Effector memory CD4-positive, alpha-beta T cell (primary cell): Measurements from ENCODE around the gene BTBD10.
"Not testable (repeated sequence)": the region's sequence is repeated elsewhere in the genome, so short reads cannot be mapped to it uniquely, and the experiment has no call there.

Experiments
- DNase-seq, 3 donors: peaks; one replicate each; pipeline ENCODE4 v3.0.0-alpha.2; 2020
- H3K27ac ChIP-seq: 2 replicates; pipeline ENCODE4 v1.7.0; 2013; ENCODE audit warnings: mild to moderate bottlenecking, low read length, moderate library complexity; ENCODE audit not compliant: insufficient read depth, poor library complexity, severe bottlenecking
- H3K27me3 ChIP-seq: replicated peaks from 2 replicates; pipeline ENCODE4 v1.7.0; 2013; ENCODE audit warnings: mild to moderate bottlenecking, low read length; ENCODE audit not compliant: insufficient read depth, control insufficient read depth, poor library complexity, severe bottlenecking
- H3K36me3 ChIP-seq: 2 replicates; pipeline ENCODE4 v1.7.0; 2013; ENCODE audit warnings: mild to moderate bottlenecking, low read length, moderate library complexity; ENCODE audit not compliant: control insufficient read depth, insufficient read depth
- H3K4me1 ChIP-seq: 2 replicates; pipeline ENCODE4 v1.7.0; 2013; ENCODE audit warnings: low read length, mild to moderate bottlenecking; ENCODE audit not compliant: control insufficient read depth, insufficient read depth, poor library complexity, severe bottlenecking
- H3K4me3 ChIP-seq: 2 replicates; pipeline ENCODE4 v1.7.0; 2013; ENCODE audit warnings: low read length, low read depth, mild to moderate bottlenecking; ENCODE audit not compliant: insufficient read depth, poor library complexity, severe bottlenecking
- H3K9me3 ChIP-seq: 2 replicates; pipeline ENCODE4 v1.7.0; 2013; ENCODE audit warnings: mild to moderate bottlenecking, low read length, moderate library complexity; ENCODE audit not compliant: control insufficient read depth

Gene BTBD10

DNA sequence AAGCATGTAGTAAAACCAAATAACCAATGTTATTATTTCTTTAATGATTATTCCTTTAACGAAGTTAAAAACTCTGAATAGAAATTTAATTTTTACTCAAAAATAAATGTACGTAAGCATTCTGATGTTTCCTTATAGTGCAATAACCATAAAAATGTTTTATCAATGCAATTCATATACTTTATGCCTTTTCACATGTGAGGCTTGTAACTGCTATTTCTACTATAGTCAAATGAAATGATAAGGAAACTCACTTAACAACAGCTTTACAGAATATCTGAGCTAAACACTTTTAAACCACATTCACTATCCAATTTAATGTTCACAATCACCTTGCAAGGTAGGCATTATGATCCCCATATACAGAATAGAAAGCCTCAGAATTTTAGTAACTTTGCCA lies 17.4 kb downstream of the BTBD10 start:
- H3K36me3 ChIP-seq: no peaks in the 10 kb centered on the region
- H3K4me1 ChIP-seq: no peaks in the 10 kb centered on the region
- no peak for DNase-seq
- no peaks in the 10 kb centered on the region for H3K27me3 ChIP-seq
- H3K9me3 ChIP-seq: no peaks in the 10 kb centered on the region
- H3K4me3 ChIP-seq: no peak overlapping the region
- H3K27ac ChIP-seq: no peak overlapping the region

- H3K36me3 ChIP-seq: no peaks in the 10 kb centered on the region
- no peaks in the 10 kb centered on the region for H3K4me1 ChIP-seq
- no peak overlapping the region for H3K27ac ChIP-seq
- no peak for DNase-seq
- no peaks in the 10 kb centered on the region for H3K9me3 ChIP-seq
- H3K4me3 ChIP-seq: no peak overlapping the region
- H3K27me3 ChIP-seq: no peaks in the 10 kb centered on the region
These were observed 22.7 kb downstream of the BTBD10 start for GRCh38 chr11:13440100-13440855.

- no peak for DNase-seq
- H3K9me3 ChIP-seq: no peaks in the 10 kb centered on the region
- no peaks in the 10 kb centered on the region for H3K27me3 ChIP-seq
- H3K36me3 ChIP-seq: no peaks in the 10 kb centered on the region
- H3K4me3 ChIP-seq: no peak overlapping the region
- no peak overlapping the region for H3K27ac ChIP-seq
- no peaks in the 10 kb centered on the region for H3K4me1 ChIP-seq
These were observed 24.7 kb downstream of the BTBD10 start for GRCh38 chr11:13438291-13438690.

DNA sequence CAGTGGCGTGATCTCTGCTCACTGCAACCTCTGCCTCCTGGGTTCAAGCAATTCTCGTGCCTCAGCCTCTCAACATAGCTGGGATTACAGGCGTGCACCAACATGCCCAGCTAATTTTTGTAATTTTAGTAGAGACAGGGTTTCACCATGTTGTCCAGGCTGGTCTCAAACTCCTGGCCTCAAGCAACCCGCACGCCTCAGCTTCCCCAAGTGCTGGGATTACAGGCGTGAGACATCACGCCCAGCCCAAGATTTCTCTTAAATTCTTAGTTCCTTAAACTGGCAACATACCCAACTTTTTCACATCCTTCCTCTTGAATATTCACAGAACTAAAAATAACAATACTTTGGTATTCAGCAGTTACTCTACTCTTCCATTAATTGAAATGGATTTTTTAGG lies 26.2 kb downstream of the BTBD10 start:
- not testable (repeated sequence) for H3K4me1 ChIP-seq, DNase-seq, H3K36me3 ChIP-seq, H3K27me3 ChIP-seq, H3K9me3 ChIP-seq, H3K27ac ChIP-seq, H3K4me3 ChIP-seq

DNA sequence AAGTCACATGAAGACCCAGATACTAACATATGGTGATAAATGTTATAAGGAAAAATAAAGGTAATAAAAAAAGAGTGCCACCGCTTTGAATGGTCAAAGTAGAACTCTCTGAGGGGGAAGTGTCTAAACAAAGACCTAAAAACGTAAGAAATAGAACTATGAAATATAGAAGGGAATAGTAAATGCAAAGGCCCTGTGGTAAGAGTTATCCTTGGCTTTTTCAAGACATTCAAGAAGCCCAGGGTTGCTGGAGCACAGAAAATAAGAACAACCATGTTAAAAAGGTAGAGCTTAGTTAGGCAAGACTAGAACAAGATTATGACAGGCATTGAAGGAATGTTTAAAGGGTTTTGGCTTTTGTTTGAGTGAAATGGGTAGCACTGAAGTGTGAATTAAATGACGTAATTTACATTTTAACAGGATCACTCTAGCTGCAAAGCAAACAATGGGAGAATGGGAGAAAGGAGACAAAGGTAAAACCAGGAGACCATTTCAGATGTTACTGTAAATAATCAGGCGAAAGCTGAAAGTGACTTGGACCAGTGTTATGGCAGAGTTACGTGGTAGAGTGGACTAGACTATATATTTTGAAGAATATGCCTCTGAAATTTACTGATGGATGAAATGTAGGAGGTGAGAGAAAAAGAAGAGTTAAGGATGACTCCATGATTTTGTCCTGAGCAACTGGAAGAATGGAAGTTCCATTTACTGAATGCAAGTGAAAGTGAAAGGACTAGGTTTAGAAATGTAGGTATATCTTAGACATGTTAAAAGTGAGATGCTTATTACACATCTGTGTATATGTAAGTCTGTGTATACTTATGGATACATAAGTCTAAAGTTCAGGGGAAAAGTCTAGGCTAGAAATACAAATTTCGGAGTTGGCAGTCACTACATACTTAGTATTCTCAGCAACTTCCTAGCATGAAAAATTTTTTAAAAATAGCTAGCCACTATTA lies 28.5 kb downstream of the BTBD10 start:
- Histone ChIP-seq H3K9me3 (no peaks in the 10 kb centered on the region), H3K36me3 (no peaks in the 10 kb centered on the region), H3K4me1 (no peaks in the 10 kb centered on the region), H3K27me3 (no peaks in the 10 kb centered on the region), H3K27ac (no peak overlapping the region), H3K4me3 (no peak overlapping the region)
- no peak for DNase-seq

- H3K9me3 ChIP-seq: no peaks in the 10 kb centered on the region
- DNase-seq: no peak
- no peaks in the 10 kb centered on the region for H3K36me3 ChIP-seq
- H3K27ac ChIP-seq: no peak overlapping the region
- H3K27me3 ChIP-seq: no peaks in the 10 kb centered on the region
- H3K4me1 ChIP-seq: no peaks in the 10 kb centered on the region
- H3K4me3 ChIP-seq: no peak overlapping the region
These were observed 29.6 kb downstream of the BTBD10 start for GRCh38 chr11:13433437-13433836.

GRCh38 chr11:13429836-13430235 lies 33.2 kb downstream of the BTBD10 start:
- Histone ChIP-seq H3K4me3 (no peak overlapping the region), H3K27me3 (no peaks in the 10 kb centered on the region), H3K27ac (no peak overlapping the region), H3K36me3 (no peaks in the 10 kb centered on the region), H3K4me1 (no peaks in the 10 kb centered on the region), H3K9me3 (no peaks in the 10 kb centered on the region)
- no peak for DNase-seq

GRCh38 chr11:13429288-13429687 lies 33.7 kb downstream of the BTBD10 start:
- no peaks in the 10 kb centered on the region for H3K36me3 ChIP-seq
- H3K9me3 ChIP-seq: no peaks in the 10 kb centered on the region
- no peaks in the 10 kb centered on the region for H3K27me3 ChIP-seq
- no peaks in the 10 kb centered on the region for H3K4me1 ChIP-seq
- H3K4me3 ChIP-seq: no peak overlapping the region
- no peak for DNase-seq
- no peak overlapping the region for H3K27ac ChIP-seq

DNA sequence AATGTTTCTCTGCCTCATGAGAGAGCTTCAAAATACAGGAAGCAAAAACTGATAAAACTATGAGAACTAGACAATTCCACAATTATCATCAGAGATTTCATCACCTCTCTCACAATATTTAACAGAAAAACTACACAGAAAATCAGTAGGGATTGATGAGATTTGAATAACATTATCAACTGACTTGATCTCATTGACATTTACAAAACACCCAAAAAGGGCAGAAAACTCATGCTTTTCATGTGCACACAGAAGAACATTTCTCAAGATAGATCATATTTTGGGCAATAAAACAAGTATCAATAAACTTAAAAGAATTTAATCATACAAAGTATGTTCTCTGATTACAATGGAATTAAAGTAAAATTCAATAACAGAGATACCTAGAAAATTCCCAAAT lies 35.6 kb downstream of the BTBD10 start:
- H3K4me3 ChIP-seq: no peak overlapping the region
- no peak for DNase-seq
- no peaks in the 10 kb centered on the region for H3K9me3 ChIP-seq
- no peaks in the 10 kb centered on the region for H3K36me3 ChIP-seq
- H3K4me1 ChIP-seq: no peaks in the 10 kb centered on the region
- H3K27me3 ChIP-seq: no peaks in the 10 kb centered on the region
- H3K27ac ChIP-seq: no peak overlapping the region

DNA sequence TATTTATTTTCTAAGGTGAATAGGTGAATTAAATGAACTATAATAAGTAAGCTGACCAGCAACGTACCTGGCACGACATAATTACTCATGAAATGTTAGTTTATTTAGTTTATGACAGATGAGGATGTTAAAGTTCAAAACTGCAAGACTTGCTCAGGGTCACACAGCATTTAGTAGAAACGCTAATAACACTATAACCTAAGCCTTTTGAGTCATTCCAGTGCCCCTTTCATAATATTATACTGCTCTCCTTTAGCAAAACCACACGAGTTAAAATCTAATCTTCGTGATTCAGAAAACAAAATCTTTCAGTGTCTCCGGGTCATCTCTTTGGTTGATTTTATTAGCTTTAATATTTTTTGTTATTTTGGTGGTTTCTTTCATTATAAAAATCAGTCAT lies 39.6 kb downstream of the BTBD10 start:
- Histone ChIP-seq H3K27ac (no peak overlapping the region), H3K9me3 (no peaks in the 10 kb centered on the region), H3K4me3 (no peak overlapping the region), H3K27me3 (no peaks in the 10 kb centered on the region), H3K4me1 (no peaks in the 10 kb centered on the region), H3K36me3 (no peaks in the 10 kb centered on the region)
- no peak for DNase-seq
